Stimulated activated CD4-positive, alpha-beta T cell treated with anti-CD3 and anti-CD28 coated beads, Interleukin-1b, Interleukin-23, amount 100 ng/mL, for 24 hours (primary cell): ENCODE results near the gene OR2T6.
"Not testable (repeated sequence)": the region's sequence is repeated elsewhere in the genome, so short reads cannot be mapped to it uniquely, and the experiment has no call there.

ENCODE experiments used
- DNase-seq, 4 experiments: peaks; one replicate each; pipeline ENCODE4 v3.0.0-alpha.2; 2020; ENCODE audit warnings: low read depth in 4 of 4, low spot score in 1 of 4

The OR2T6 gene

GRCh38 chr1:248375446-248375845 lies at the start of gene OR2T6:
Gene OR2T6 (plus strand): TSS chr1:248375746. CDS start chr1:248387609, 11,863 bp downstream.
- no peak for DNase-seq

DNA sequence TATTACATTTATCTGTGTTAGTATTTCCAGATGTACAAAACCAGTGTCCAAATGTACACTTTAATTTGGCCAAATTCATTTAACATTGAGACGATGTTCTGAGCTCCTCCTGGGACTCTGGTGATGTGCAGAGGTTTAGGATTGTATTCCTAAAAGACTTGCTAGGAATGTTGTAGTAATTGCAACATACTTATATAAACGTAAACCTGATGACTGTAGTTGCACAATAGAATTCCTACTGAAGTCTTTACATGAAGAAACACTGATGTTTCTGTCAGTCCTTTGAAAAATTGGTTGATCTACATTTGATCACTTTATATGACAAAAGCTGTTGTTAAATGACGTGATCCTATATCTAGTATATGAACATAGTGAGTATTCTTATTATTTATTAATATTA lies 32.1 kb upstream of the OR2T6 start:
- no peak for DNase-seq

GRCh38 chr1:248348475-248348874 lies 27.1 kb upstream of the OR2T6 start, which contains the start of gene OR14C36:
Gene OR14C36 (plus strand): TSS chr1:248348775. CDS start chr1:248348775, 0 bp downstream.
- DNase-seq: no peak

- DNase-seq: no peak
Observed at GRCh38 chr1:248359415-248359814, 16.1 kb upstream of the OR2T6 start.

GRCh38 chr1:248361121-248361715 lies 14.3 kb upstream of the OR2T6 start, which contains the start of gene OR2T4:
Gene OR2T4 (plus strand): TSS chr1:248361665. CDS start chr1:248361665, 0 bp downstream.
- no peak for DNase-seq

DNA sequence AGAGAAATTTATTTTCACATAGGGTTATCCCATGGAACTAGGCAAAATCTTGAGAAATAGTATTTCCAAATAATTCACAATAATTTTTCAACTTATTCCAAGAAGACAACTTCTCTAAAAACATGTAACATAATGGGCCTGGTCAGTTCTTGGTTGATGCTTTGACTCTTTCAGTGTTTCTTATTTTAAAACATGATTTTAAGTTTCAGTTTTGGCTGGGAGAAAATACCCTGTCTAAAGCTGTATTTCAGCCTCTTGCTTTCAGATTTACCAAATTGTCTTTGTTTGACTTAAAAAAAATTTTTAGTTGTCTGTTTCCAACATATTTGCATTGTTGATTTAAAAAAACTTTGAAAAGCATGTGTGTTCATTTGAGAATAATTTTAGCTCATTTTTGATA lies 8.9 kb upstream of the OR2T6 start:
- no peak for DNase-seq

GRCh38 chr1:248372394-248372793 lies 3.2 kb upstream of the OR2T6 start:
- DNase-seq: no peak

DNA sequence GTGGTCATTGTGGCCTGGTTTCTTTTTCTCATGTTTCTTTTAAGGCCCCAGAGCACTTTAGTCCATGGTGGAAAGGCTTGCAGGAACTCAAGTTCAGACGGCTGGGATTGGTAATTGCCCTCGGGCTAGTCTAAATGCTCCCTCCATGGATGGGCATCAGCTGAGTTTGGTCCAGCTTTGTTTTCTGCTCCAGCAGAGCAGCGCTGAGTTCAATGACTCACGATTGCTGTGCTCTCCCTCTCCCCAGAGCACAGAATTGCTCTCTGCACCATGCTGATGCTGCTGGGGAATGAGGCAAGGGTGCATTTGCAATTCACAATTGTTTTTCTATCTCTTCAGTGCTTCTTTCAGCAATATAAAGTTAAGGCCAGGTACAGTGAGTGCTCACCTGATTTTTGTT lies 1.8 kb upstream of the OR2T6 start:
- no peak for DNase-seq

DNA sequence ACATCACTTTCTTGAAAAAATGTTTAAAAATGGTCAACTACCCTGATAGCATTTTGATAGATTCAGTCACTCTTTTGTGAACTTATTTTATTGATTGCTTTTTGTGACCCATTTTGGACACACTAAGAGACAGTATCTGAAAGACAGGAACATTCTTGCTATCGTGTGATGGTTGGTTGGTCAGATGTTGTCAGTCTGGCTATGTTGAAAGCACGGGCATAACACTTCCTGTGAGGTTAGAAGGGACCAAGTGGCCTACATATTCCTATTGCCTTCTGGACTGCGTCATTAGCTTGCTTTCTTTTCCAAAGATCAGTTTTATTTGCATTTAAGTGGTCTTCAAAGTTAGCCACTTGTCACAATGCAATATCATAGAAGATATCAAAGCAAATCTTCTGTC lies 1.4 kb downstream of the OR2T6 start:
- DNase-seq: no peak

DNA sequence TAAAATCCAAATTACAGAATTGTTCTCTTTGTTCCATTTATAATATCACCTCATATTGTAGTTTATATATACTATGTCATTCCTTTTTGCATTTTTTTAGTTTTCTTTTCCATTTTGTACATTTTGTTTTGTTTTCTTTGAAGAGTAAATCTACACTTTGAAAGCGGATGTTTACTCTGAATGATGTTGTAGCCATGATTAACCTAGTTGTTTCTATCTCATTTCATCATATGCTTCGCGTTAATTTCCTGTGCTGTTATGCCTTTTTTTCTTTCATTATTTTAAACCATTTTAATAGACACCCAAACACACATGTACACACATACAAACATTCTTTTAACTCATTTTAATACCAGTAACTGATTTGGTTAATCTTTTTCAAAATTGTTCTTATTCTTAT lies 5.3 kb downstream of the OR2T6 start:
- no peak for DNase-seq

DNA sequence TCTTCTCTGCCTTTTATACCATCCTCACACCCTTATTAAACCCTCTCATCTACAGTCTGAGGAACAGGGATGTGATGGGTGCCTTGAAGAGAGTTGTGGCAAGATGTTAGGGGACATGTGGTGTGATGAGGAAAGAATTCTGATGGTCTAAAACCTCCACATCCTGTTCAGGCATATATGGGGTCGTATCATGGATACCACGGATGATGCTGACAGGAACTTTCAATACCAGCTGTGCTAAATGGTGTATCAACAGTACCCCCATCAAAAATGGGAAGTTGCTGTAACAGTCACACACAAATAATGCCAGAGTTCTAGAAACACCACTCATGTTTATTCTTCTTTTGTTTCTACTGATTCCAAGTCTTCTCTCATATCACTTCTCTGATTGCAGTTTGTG lies 12.9 kb downstream of the OR2T6 start:
- DNase-seq: no peak

- no peak for DNase-seq
Observed at GRCh38 chr1:248393050-248393449, 17.5 kb downstream of the OR2T6 start.

- DNase-seq: no peak
Observed at GRCh38 chr1:248402748-248403147, 27.2 kb downstream of the OR2T6 start, which contains the start of gene OR2T1. Gene OR2T1 (plus strand): TSS chr1:248403048. CDS start chr1:248406148, 3,100 bp downstream.

DNA sequence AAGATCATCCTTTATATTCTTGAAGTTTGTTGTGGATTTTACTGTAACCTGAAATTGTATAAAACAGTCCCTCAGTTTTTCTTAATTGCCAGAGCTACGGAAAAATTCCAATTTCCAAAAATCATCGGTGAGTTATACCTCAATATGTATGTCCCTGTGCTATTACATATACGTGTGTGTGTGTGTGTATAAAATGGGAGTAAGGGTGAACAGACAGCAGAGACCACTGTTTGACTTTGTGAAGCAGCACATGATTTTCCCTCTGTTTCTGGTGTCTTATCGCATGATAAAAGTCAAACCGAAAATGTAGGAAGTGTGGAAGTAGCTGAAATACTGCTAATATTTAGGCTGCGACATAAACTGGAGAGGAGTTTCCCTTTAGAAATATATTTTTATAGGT lies 28.5 kb downstream of the OR2T6 start:
- DNase-seq: no peak

- DNase-seq: no peak
Observed at GRCh38 chr1:248406721-248407692, 31.5 kb downstream of the OR2T6 start.

GRCh38 chr1:248416226-248416625 lies 40.7 kb downstream of the OR2T6 start:
- no peak for DNase-seq

DNA sequence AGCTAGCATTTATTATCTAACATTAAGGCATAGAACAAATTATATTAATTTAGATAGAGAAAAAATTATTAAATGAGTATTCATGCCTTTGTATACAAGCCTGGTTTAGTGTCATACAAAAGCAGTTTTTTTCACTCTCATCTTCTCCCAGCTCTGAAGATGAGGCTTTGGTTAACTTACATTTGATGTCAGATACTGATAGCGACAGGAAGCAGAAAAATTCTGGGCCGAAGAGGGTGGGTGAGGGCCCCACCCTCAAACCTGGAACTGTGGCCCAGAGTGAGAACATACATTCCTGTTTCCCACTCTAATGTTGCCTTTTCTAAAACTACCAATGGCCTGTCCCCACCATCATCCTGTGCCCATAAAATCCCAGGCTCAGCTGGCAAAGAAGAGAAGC lies 42.3 kb downstream of the OR2T6 start:
- no peak for DNase-seq

GRCh38 chr1:248421384-248421783 lies 45.8 kb downstream of the OR2T6 start:
- no peak for DNase-seq

- not testable (repeated sequence) for DNase-seq
Observed at GRCh38 chr1:248427526-248428191, 52.1 kb downstream of the OR2T6 start.

DNA sequence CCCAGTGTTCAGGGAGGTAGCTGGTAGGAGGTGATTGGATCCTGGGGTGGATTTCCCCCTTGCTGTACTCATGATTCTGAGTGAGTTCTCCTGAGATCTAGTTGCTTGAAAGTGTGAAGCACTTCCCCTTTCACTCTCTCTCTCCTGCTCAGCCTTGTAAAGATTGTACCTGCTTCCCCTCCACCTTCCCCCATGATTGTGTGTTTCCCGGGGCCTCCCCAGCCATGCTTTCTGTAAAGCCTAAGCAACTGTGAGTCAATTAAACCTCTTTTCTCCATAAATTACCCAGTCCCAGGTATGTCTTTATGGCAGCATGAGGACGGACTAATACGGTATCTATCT lies 52.6 kb downstream of the OR2T6 start:
- DNase-seq: not testable (repeated sequence)

DNA sequence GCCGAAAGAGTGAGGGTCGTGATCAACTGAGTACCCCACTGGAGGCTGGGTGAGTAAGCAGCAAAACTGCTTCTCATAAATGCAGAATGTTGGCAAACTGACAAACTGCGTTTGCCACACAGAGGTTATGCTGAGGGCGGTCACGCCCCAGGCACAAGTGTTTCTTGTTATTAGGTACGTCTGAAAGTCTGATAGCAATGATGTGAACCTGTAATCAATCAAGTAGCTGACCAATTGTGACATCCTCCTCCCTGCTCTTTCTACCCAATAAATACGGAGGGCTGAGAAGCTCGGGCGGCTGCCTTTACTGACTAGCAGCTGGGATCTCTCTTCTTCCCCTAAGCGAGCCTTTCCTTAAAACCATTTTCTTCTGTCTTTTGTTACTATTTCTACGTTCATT lies 56.1 kb downstream of the OR2T6 start:
- DNase-seq: not testable (repeated sequence)

DNA sequence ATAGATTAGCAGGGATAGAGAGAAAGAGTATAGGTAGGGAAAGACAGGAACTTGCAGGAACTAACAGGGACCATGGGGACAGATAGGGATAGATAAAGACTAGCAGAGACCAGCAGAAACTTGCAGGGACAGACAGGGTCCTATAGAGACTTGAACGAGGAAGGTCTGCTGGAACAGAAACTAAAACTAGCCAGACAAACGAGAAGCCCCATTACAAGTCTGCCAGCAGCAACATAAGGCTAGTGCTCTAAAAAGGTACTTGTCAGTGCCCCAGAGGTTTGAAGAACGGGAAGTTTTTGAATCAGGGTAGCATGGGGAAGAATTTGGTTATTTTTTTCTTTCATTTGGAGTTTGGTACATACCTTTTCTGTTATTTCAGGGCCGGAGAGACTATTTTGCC lies 56.7 kb downstream of the OR2T6 start:
- DNase-seq: not testable (repeated sequence)
